ENCODE results near the gene EEF2K.

- TF ChIP-seq, protein P1, sequence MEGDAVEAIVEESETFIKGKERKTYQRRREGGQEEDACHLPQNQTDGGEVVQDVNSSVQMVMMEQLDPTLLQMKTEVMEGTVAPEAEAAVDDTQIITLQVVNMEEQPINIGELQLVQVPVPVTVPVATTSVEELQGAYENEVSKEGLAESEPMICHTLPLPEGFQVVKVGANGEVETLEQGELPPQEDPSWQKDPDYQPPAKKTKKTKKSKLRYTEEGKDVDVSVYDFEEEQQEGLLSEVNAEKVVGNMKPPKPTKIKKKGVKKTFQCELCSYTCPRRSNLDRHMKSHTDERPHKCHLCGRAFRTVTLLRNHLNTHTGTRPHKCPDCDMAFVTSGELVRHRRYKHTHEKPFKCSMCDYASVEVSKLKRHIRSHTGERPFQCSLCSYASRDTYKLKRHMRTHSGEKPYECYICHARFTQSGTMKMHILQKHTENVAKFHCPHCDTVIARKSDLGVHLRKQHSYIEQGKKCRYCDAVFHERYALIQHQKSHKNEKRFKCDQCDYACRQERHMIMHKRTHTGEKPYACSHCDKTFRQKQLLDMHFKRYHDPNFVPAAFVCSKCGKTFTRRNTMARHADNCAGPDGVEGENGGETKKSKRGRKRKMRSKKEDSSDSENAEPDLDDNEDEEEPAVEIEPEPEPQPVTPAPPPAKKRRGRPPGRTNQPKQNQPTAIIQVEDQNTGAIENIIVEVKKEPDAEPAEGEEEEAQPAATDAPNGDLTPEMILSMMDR (IDR thresholded peaks at IDR 0.05) = no peak
- no peak for TF ChIP-seq POLR2AphosphoS5 (IDR thresholded peaks at IDR 0.05)
- TF ChIP-seq EP300 (IDR thresholded peaks at IDR 0.05; ENCODE audit: low read depth) = no peak
These were observed 1.8 kb downstream of the EEF2K start for GRCh38 chr16:22207715-22208360.
